ENCODE measurements around the gene USB1.
A peak's percentile ranks its signal among the peaks of the same experiment; 100 is the strongest.

Gene USB1

GRCh38 chr16:57982385-57982784 is 18.8 kb upstream of the USB1 start:
- Histone ChIP-seq H3K4me3 (IDR thresholded peaks at IDR 0.05; ENCODE audit: insufficient read depth, low read depth, low read length) (no peak overlapping the region), H3K4me1 (ENCODE audit: low read depth, poor library complexity, severe bottlenecking) (peaks cover 30% of the 10 kb centered on the region), H3K9ac (peak overlapping the region; percentile 19; the same call in 1 of the 2 replicates), H3K36me3 (ENCODE audit: insufficient read depth) (no peaks in the 10 kb centered on the region), H3K27me3 (ENCODE audit: insufficient read depth, low read depth) (no peaks in the 10 kb centered on the region), H3K4me2 (peak overlapping the region; percentile 49; the same call in 1 of the 2 replicates), H3K27ac (peak overlapping the region; percentile 69), H3K79me2 (ENCODE audit: insufficient read depth, low read depth) (no peaks in the 10 kb centered on the region), H2AFZ (ENCODE audit: low read depth) (no peak overlapping the region), H4K20me1 (ENCODE audit: insufficient read depth) (no peaks in the 10 kb centered on the region)
- TF ChIP-seq CTCF (conservative IDR thresholded peaks at IDR 0.05; ENCODE audit: low read depth, low read length) = no peak

GRCh38 chr16:57984443-57985203 is 16.6 kb upstream of the USB1 start:
- H3K4me1 ChIP-seq (ENCODE audit: low read depth, poor library complexity, severe bottlenecking) = peaks cover 30% of the 10 kb centered on the region
- H3K4me2 ChIP-seq = no peak overlapping the region
- no peaks in the 10 kb centered on the region for H4K20me1 ChIP-seq (ENCODE audit: insufficient read depth)
- no peak overlapping the region for H3K9ac ChIP-seq
- H3K4me3 ChIP-seq (IDR thresholded peaks at IDR 0.05; ENCODE audit: insufficient read depth, low read depth, low read length) = no peak overlapping the region
- no peaks in the 10 kb centered on the region for H3K79me2 ChIP-seq (ENCODE audit: insufficient read depth, low read depth)
- H3K36me3 ChIP-seq (ENCODE audit: insufficient read depth) = no peaks in the 10 kb centered on the region
- no peaks in the 10 kb centered on the region for H3K27me3 ChIP-seq (ENCODE audit: insufficient read depth, low read depth)
- H2AFZ ChIP-seq (ENCODE audit: low read depth) = no peak overlapping the region; the same call in 1 of the 2 replicates
- TF ChIP-seq CTCF (conservative IDR thresholded peaks at IDR 0.05; ENCODE audit: low read depth, low read length) = no peak
- no peak overlapping the region for H3K27ac ChIP-seq

GRCh38 chr16:57985204-57986181 is 15.7 kb upstream of the USB1 start:
- Histone ChIP-seq H4K20me1 (ENCODE audit: insufficient read depth) (no peaks in the 10 kb centered on the region), H3K4me2 (no peak overlapping the region), H3K27ac (no peak overlapping the region), H3K27me3 (ENCODE audit: insufficient read depth, low read depth) (no peaks in the 10 kb centered on the region), H3K9ac (no peak overlapping the region), H3K36me3 (ENCODE audit: insufficient read depth) (no peaks in the 10 kb centered on the region), H3K79me2 (ENCODE audit: insufficient read depth, low read depth) (no peaks in the 10 kb centered on the region), H3K4me1 (ENCODE audit: low read depth, poor library complexity, severe bottlenecking) (peaks cover 24% of the 10 kb centered on the region), H2AFZ (ENCODE audit: low read depth) (no peak overlapping the region), H3K4me3 (IDR thresholded peaks at IDR 0.05; ENCODE audit: insufficient read depth, low read depth, low read length) (no peak overlapping the region)
- no peak for TF ChIP-seq CTCF (conservative IDR thresholded peaks at IDR 0.05; ENCODE audit: low read depth, low read length)

- no peak overlapping the region for H3K9ac ChIP-seq
- H3K27me3 ChIP-seq (ENCODE audit: insufficient read depth, low read depth) = no peaks in the 10 kb centered on the region
- no peak overlapping the region for H3K27ac ChIP-seq
- H3K79me2 ChIP-seq (ENCODE audit: insufficient read depth, low read depth) = no peaks in the 10 kb centered on the region
- no peaks in the 10 kb centered on the region for H4K20me1 ChIP-seq (ENCODE audit: insufficient read depth)
- no peaks in the 10 kb centered on the region for H3K36me3 ChIP-seq (ENCODE audit: insufficient read depth)
- H3K4me2 ChIP-seq = no peak overlapping the region
- peaks cover 16% of the 10 kb centered on the region for H3K4me1 ChIP-seq (ENCODE audit: low read depth, poor library complexity, severe bottlenecking)
- H3K4me3 ChIP-seq (IDR thresholded peaks at IDR 0.05; ENCODE audit: insufficient read depth, low read depth, low read length) = no peak overlapping the region
- H2AFZ ChIP-seq (ENCODE audit: low read depth) = no peak overlapping the region
- no peak for TF ChIP-seq CTCF (conservative IDR thresholded peaks at IDR 0.05; ENCODE audit: low read depth, low read length)
Observed at GRCh38 chr16:57986196-57986595, 15.0 kb upstream of the USB1 start.

Measured in KMS-11 (cell line).